GM21619 (cell line): ENCODE results near the gene SWT1.
"Not testable (repeated sequence)": the region's sequence is repeated elsewhere in the genome, so short reads cannot be mapped to it uniquely, and the experiment has no call there.

Experiments
- ATAC-seq: cut with Tn5 transposase; IDR thresholded peaks from one replicate; pipeline ENCODE4 v1.9.1; 2021; ENCODE audit not compliant: unreplicated experiment

SWT1 gene

DNA sequence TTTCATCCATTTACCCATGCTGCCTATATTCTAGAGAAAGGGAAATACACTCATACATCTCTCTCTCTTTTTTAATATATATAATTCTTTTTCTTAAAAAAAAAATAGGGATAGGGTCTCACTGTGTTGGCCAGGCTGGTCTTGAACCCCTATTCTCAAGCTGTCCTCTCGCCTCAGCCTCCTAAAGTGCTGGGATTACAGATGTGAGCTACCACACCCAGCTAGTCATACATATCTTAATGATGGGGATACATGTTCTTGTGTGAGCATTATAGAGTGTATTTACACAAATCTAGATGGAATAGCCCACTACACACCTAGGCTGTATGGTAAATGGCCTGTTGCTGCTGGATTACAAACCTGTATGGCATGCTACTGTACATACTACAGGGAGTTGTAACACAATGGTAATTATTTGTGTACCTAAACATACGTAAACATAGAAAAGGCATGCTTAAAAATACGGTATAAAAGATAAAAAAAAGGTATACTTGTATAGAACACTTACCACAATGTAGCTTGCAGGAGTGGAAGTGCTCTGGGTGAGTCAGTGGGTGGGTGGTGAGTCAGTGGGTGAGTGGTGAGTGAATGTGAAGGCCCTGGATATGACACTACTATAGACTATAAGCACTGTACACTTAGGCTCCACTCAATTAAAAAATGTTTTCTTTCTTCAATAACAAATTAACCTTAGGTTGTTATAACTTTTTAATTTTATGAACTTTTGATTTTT lies 87.2 kb downstream of the SWT1 start:
- no peak for ATAC-seq

- no peak for ATAC-seq
Measured at GRCh38 chr1:185245466-185245865, 88.5 kb downstream of the SWT1 start.

DNA sequence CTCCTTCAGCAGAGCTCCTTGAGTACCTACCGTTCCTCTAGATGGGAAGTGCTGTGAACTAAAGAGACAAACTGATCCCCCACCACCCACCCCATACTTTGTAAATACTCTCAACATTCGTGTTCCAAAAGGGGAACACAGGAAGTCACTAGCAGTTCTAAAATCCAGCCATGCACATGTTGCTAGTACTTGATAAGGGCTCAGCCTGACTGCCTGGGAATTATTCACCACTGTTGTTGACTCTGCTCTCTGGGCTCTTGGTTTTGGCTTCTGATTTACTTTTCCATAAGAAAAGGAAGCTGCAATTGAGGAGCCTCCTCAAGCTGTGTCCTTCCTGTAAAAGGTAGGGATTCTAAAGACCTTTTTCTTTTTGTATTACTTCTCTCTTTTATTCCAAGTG lies 92.6 kb downstream of the SWT1 start:
- ATAC-seq: no peak

GRCh38 chr1:185250063-185250462 lies 93.1 kb downstream of the SWT1 start:
- ATAC-seq: no peak

GRCh38 chr1:185251928-185252327 lies 95.0 kb downstream of the SWT1 start:
- not testable (repeated sequence) for ATAC-seq

- not testable (repeated sequence) for ATAC-seq
Measured at GRCh38 chr1:185252404-185252803, 95.4 kb downstream of the SWT1 start.

DNA sequence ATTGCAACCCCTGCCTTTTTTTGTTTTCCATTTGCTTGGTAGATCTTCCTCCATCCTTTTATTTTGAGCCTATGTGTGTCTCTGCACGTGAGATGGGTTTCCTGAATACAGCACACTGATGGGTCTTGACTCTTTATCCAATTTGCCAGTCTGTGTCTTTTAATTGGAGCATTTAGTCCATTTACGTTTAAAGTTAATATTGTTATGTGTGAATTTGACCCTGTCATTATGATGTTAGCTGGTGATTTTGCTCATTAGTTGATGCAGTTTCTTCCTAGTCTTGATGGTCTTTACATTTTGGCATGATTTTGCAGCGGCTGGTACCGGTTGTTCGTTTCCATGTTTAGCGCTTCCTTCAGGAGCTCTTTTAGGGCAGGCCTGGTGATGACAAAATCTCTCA lies 98.6 kb downstream of the SWT1 start:
- ATAC-seq: not testable (repeated sequence)

DNA sequence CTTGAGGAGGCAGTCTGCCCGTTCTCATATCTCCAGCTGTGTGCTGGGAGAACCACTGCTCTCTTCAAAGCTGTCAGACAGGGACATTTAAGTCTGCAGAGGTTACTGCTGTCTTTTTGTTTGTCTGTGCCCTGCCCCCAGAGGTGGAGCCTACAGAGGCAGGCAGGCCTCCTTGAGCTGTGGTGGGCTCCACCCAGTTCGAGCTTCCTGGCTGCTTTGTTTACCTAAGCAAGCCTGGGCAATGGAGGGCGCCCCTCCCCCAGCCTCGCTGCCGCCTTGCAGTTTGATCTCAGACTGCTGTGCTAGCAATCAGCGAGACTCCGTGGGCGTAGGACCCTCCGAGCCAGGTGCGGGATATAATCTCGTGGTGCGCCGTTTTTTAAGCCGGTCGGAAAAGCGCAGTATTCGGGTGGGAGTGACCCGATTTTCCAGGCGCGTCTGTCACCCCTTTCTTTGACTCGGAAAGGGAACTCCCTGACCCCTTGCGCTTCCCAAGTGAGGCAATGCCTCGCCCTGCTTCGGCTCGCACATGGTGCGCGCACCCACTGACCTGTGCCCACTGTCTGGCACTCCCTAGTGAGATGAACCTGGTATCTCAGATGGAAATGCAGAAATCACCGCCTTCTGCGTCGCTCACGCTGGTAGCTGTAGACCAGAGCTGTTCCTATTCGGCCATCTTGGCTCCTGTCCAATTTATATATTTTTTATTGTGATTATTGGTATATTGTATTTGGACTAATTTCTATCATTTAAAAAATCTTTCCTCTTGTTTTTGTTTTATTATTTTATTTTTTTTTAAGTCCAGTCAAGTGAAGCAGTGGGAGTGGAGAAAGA lies 100.4 kb downstream of the SWT1 start:
- not testable (repeated sequence) for ATAC-seq

DNA sequence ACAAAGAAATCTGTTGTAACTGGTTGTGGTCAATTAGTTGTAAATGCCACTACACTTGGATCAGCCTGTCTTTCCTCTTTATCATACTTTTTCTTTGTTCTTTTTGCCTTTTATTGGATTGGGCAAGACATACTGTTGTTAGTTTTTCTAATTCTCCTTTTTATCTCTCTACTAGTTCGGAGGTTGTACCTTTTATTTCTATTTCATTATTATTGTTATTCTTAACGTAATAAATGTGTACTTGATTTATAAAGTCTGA lies 100.9 kb downstream of the SWT1 start:
- no peak for ATAC-seq

DNA sequence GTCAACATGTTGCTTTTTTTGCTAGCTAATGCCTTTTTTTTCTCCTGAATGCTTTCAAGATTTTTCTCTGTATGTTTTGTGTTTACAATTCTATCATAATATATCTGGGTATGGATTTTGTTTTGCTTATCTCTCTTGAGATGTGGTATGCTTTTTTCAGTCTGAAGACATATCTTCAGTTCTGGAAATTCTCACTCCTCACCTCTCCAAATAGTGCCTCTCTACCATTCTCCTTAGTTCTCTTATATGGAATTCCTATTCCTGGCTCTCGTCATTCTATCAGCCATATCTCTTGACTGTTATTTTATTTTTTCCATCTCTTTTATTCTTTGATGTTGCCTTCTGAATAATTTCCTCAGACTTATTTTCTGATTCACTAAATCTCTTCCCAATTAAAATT lies 101.7 kb downstream of the SWT1 start:
- no peak for ATAC-seq

GRCh38 chr1:185260611-185261010 lies 103.6 kb downstream of the SWT1 start:
- no peak for ATAC-seq

DNA sequence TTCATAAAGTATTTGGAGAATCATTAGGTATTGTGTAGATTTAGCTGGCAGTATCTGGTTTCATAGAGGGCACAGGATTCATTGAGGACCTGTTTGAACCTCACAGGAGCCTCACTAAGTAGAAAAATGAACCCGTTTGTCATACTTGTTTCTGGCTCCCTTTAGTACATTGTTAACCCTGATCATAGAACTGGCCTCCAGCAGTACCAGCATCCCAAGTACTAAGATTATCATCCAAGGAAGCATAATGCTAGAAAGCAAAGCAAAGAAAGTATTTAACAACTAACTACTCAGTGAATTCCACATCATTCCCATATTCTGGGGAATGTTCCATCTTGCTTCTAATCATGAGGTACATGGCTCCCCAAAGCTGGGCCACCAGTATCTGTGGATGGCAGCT lies 105.2 kb downstream of the SWT1 start:
- no peak for ATAC-seq

DNA sequence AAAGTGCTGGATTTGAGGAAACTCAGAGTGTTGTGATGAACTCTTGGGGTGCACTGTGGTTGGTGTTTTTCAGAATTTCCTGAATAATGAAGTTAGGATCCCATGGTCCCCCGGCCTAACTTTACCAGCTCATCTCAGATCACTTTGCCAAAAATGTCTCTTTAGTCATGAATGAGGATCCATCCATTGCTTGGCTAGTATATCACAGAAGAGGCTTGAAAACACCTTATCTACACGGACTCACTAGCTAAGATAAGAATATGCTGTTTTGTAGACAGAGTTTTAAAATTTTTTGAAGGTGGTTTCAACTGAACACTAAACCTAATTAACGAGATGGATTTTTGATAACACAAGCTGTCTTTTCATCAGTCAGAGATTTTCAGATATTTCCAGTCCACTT lies 106.3 kb downstream of the SWT1 start:
- no peak for ATAC-seq

- no peak for ATAC-seq
Measured at GRCh38 chr1:185263780-185264179, 106.8 kb downstream of the SWT1 start.

GRCh38 chr1:185265314-185265713 lies 108.3 kb downstream of the SWT1 start:
- no peak for ATAC-seq

DNA sequence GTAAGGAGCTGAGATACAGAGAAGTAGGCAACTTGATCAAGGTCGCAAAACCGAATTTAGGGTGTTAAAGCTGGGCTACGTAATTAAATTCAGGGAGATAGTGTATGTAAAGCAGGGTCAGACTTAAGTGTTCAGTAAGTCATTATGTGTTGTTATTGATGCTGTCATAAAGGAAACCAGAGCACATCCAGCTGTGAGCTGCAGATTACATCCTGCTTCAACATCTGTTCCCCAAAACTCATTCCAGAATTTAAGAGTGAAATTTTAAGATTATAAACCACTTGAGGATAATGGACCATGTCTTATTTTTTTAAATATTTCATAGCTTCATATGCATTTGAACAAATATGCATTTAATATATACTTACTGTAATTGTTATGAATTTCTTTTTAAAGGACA lies 110.3 kb downstream of the SWT1 start:
- ATAC-seq: no peak

- no peak for ATAC-seq
Measured at GRCh38 chr1:185267701-185268100, 110.7 kb downstream of the SWT1 start.

DNA sequence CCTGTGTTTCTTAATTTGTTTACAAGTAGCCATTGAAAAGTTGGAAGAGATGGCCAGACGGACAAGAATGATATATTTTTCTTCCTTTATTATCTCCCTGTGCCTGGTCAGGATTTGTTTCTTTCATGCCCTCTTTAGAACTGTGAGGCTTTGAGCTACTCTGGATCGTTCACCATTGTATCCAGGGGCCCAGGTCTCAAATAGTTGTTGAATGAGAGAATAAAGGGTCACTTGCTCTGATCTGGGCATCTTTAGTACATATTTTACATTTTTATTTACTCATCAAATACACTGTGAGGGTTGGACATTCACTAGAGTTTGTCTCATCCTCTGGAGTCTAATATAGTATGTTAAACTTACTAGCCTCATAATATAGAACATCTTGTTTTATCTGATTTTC lies 111.4 kb downstream of the SWT1 start:
- ATAC-seq: no peak

DNA sequence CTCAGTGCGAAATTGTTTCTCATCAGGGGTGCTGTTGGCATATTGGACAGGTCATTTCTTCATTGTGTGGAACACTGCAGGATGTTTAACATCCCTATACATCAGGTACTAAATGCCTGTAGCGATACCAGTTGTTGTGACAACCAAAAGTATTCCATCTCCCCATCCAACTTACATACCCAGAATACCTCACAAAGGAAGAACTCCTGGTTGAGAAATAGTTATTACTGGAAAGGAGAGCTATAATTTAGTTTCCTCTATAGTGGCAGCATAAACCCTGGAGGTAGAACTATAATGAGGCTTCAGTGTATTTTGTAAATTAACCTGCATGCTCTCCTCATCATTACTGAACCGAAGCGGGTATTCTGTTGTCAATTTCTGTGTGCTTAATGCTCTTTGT lies 115.0 kb downstream of the SWT1 start:
- no peak for ATAC-seq

DNA sequence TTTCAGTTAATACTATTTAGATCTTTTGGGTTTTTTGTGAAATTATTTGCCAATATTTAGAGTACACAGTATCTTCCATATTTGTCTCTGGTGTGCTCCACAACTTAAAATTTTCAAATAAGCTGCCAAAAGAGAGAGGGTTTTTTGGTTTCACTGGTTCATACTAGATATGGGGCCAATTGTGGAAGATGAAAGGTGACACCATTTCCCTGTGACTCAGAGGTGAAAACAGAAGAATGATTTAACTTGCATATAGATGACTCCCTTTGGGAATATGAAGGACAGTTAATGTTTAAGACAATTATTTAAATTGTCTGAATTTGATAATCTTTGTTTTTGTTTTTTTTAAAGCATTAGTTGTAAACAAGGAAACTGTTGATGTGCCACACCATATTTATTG lies 122.6 kb downstream of the SWT1 start:
- ATAC-seq: no peak

DNA sequence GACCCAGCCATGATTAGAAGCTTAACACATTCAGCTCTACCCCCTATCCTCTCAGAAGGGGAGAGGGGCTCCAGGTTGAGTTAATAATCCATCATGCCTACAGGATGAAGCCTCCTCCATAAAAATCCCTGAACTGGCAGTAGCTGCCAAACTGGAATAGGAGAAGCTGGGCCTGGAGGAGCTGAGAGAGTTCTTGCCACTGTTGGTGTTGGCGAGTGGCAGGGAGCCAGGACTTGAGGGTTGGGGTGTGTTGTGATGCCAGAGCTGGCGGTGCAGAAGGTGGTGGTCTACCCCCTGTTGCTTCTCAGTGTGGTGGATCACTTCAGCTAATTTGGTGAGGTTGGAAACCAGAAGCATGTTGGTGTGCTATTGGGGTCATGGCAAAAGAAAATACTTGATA lies 123.6 kb downstream of the SWT1 start:
- no peak for ATAC-seq

GRCh38 chr1:185281245-185281644 lies 124.3 kb downstream of the SWT1 start:
- ATAC-seq: peak; percentile 98

DNA sequence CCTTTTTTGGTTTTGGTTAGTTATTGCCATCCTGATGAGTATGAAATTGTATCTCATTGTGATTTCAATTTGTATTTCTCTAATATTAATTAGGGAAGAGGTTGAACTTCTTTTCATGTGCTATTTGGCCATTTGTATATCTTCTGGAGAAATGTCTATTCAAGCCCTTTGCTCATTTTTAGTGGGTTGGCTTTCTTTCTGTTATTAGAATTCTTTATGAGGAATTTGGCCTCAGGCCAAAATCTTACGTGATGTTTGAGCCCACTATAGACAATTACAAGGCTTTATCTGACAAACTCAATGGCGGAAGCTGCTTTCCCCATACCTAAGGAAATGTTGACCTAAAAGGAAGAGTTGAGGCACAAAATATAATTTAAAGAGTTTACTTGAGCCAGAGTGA lies 127.1 kb downstream of the SWT1 start:
- ATAC-seq: no peak
